Non-pigmented ciliary epithelial cell (primary cell): ENCODE data around the gene GNS.
A peak's percentile ranks its signal among the peaks of the same experiment; 100 is the strongest.

Experiments used
- DNase-seq: peaks from one replicate; pipeline ENCODE4 v3.0.0-alpha.2; 2010; ENCODE audit warnings: low read depth

The GNS gene

DNA sequence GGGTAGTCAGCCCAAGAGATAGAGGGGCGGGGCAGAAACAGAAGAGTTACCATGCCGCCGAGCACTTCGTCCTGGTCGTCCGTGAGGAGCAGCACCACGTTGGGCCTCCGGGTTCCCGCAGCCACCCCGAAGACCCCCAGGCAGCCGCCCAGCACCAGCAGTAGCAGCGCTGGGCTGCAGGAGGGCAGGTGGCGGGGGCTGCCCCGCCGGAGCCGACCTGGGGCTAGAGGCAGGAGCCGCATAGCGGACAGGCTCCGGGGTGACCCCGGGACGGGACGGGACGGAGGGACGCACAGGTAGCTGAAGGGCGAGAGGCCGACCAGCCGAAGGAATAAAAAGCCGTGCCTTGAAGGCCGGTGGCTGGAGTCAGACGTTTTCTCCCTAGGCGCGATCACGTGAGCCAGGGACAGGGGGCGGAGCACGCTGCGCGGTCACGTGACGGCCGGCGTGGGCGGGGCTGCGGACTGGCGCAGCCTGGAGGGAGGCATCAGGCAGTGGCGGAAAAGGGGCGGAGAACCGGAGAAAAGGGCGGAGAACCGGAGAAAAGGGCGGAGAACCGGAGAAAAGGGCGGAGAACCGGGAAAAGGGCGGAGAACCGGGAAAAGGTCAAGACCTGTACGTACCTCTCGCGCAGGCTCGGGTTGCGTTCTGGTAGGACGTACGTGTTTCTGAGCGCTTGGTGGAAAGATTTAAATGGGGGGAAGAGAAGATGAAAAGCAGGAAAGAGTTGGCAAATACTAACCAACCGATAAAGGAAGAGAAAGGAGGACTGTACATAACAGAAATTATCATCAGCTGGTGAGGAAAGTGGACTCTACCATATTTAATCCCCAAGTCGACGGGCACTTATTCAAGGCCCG is at the start of gene GNS:
Gene GNS, minus strand, starts transcription at position 372 of the 860 bp plus-strand sequence. Its CDS starts 130 bp downstream, at position 242.
- DNase-seq = peak; percentile 69

DNA sequence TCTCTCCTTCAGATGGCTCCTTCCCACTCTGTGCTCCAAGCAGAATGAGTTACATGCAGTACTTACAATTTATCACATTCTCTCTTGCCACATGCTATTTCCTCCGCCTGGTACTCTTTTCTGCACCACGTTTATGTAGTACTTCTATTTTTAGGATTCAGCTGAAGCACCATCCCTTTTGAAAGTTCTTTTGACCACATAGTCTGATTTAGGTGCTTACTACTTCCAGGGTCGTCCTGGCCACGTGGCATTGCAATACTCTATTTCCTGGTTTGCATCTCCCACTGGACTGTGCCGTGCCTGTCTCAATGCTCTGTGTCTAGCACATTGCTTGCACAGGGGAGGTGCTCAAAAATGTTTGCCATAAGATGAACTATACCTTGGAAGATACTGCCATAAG is 48.9 kb upstream of the GNS start:
- no peak for DNase-seq

DNA sequence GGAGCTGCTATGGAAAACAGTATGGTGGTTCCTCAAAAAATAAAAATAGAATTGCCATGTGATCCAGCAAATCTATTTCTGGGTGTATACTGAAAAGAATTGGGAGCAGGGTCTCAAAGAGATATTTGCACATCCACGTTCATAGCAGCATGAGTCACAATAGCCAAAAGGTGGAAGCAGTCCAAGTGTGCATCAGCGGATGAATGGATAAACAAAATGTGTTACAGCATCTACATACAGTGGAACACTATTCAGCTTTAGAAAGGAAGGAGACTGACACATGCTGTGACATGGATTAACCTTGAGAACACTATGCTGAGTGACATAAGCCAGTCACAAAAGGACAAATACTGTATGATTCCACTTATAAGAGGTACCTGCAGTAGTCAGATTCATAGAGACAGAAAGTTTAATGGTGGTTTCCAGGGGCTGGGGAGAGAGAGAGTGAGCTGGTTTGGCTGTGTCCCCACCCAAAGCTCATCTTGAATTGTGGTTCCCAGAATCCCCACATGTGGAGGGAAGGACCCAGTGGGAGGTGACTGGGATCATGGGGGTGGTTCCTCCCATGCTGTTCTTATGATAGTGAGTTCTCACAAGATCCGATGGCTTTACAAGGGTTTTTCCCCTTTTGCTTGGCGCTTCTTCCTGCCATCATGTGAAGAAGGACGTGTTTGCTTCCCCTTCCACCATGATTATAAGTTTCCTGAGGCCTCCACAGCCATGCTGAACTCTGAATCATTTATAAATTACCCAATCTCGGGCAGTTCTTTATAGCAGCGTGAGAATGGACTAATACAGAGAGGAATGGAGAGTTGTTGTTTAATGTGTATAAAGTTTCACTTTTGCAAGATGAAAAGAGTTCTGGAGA is 47.6 kb upstream of the GNS start:
- DNase-seq = peak; percentile 31

DNA sequence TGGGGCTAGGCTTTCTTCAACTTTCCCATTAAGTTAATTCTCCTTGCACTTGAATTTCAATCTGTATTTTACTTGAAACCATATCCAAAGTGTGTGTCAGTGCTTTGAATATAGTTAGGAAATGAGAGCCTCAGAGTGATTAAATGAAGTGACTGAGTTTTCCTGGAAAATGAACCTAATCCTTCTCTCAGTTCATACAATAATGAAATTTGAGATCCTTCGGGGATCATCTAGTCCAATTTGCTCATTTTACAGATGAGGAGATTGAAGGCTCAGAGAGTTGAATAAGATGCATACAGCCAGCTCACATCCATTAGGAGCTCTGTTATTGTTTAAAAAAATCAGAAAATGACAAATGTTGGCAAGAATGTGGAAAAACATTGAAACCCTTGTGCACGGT is 47.0 kb upstream of the GNS start:
- no peak for DNase-seq

DNA sequence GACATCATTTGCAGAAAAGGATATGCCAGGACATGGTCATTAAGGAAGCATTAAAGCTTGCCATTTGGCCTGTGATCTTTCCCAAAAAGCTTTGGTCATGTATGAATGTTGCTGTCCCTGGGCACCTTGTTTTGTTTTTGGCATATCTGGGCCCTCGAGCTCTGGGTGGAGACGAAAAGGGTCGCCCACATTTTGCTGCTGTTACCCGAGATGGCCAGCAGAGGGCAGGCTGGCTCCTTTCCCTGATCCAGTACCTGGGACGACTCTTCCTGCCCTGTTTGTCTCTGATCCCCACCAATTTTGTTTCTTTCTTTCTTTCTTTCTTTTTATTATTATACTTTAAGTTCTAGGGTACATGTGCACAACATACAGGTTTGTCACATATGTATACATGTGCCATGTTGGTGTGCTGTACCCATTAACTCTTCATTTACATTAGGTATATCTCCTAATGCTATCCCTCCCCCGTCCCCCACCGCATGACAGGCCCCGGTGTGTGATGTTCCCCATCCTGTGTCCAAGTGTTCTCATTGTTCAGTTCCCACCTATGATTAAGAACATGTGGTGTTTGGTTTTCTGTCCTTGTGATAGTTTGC is 43.1 kb upstream of the GNS start:
- DNase-seq = peak; percentile 5

DNA sequence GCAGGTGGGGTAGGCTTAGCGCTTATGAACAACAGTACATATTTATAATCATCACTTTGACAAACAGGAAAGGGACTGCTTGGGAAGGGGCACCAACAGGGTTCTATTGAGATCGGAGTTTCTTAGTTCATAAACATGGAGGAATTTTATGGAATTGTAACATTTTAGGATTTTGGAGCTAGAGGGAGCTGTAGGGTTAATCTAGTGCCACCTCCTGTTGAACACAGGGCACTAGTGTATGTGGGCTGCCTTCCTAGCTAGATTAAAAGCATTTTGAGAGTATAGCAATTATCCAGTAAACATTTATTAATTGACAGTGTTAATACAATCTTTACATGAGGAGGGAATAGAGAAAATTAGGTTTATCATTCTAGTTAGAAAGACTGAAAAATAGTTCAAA is 42.2 kb upstream of the GNS start:
- DNase-seq = no peak

DNA sequence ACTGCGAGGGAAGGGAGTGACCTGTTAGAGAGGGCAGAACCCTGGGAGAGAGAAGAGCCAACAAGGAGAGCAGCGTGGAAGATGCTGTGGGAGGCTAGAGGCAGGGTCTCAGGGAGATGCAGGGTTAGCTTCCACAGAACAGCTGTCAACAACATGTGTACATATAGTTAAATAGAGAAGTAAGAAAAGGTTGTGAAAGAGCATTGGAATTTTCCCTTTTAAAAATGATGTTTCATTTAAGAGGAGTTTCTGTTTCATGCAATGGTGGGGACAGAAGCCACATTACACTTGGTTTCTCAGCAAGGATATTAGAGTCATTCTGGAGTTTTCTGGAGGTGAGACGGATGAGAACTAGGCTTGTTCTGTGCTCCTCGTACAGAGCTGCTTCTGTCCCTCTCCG is 41.4 kb upstream of the GNS start:
- no peak for DNase-seq

DNA sequence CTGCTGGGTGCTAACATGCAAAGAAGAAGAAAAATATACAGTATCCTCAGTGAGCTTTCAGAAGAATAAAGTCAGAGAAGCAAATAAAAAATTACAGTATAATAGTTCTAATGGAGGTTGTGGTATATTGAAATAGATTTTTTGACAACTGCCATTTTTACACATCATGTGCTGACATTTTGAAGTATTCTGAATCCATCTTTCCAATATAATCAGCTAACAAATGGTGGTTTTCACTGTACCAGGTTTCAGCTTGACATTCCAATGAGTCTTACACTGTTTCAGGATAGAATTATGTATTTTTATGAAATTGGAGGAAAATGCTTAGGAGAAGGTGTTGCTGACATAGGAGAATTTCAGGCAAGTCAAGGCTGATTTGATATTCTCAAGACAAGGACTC is 39.0 kb upstream of the GNS start:
- DNase-seq = no peak

DNA sequence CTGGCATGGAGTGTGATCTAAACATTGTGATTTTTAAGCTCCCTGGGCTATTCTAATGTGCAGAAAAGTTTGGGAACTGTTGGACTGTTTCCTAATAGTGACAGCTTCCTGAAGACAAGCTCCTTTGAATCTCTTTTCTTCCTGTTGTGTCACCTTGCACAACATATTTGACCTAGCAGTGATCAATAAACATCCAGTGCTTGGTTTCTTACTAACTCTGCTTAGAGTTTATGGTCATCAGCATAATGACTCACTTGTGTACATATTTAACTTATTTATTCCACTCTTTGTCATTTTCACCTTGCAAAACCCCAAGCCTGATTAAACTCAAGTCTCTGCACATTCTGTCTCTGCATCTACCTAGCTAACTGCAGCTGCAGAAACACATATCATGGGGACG is 38.0 kb upstream of the GNS start:
- DNase-seq = no peak

DNA sequence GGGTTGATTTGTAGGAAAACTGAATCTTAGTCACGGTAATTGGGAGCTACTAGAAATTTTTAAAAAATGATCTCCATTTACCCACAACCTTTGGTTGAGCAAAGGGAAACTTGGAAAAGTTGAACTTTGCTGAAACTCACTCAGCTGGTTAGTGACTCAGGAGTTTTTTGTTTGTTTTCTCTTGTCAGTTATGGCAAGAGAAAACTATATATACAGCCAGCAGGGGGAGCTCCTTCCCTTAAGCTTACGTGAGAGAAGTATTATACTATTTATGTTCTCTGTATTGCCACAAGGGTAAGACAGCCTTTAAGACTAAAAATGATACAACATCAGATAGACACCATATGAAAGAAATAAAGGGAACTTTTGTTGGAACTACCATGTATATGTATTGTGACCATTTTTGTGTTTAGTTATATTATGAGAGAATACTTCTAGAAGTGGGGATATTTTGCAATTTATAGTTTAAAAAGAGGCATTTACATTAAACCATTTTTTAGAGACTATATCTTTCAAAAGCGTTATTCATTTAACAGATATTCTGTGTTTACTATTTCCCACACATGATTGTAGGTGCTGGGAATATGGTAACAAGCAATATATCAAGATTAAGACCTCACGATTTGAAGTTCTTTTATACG is 37.1 kb upstream of the GNS start:
- DNase-seq = peak; percentile 79

DNA sequence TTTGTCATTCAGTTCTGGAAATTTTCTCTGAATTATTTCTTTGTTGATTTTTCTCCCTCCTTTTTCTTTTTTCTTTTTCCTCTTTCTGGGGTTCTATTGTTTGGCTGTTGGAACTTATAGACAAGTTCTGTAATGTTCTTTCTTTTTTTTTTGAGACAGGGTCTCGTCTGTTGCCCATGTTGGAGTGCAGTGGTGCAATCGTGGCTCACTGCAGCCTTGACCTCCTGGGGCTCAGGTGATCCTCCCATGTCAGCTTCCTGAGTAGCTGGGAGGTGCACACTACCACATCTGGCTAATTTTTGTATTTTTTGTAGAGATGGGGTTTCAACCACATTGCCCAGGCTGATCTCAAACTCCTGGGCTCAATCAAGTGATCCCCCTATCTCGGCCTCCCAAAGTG is 35.1 kb upstream of the GNS start:
- no peak for DNase-seq

DNA sequence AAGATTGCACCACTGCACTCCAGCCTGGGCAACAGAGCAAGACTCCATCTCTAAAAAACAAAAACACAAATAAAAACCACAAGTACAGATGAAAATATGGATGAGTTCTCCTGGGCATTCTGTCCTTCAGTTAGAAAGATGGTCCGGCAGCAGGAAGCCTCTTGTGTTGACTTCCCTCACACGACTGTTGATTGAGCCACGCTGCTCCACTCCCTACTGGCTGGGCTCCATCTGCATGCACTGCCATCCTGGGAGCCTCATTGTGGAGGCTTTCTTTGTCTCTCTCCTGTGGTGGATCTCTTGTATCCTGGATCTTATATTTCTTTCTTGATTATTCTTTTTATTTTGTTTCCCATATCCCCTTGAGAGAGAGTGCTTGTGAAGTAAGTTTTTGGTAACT is 34.4 kb upstream of the GNS start:
- DNase-seq = no peak

DNA sequence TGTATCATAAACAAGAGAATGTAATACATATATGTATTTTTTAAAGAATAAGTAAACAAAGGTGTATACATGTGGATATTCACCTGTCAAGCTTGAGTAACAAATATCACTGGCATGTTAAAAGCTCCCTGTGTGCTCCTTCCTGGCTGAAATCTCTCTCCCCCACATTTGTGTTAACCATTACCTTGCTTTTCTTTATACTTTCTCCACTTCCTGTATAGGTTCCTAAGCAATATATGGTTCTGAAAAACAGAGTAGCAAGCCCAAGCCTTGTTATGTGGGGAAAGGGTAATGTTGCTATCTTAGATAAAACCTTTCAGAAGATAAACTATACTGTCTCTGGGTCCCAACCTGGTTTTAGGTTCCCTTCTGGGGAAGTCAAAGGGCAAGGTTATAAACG is 32.9 kb upstream of the GNS start:
- no peak for DNase-seq

DNA sequence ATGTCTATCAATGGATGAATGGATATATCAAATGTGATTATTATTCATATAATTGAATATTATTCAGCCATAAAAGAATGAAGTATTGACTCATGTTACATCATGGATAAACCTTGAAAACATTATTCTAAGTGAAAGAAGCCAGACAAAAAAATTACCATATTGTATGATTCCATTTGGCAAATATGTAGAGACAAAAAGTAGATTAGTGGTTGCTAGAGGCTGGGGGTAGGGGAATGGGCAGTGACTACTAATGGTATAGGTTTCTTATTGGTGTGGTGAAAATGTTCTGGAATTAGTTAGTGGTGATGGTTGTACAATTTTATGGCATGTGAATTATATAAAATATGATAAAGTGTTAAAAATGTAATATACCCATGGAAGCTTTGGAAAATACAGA is 31.8 kb upstream of the GNS start:
- DNase-seq = no peak

DNA sequence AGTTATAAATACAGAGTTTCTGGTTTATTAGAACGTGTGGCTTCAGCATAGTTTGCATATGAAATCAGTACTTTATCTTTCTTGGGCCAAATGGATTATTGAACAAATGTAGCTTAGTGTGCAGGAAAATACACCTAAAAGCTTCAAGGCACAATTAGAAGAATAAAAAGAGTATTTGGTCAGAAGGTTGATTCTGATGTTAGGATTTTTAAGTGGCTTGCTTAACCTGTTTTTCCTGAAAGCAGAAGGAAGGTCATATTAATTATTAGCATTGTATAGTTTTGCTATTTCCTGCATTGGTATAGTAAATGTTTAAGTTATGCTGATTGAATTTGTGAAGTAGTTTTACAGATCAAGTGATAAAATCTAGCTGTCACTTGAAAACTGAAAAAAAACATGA is 31.0 kb upstream of the GNS start:
- DNase-seq = no peak

DNA sequence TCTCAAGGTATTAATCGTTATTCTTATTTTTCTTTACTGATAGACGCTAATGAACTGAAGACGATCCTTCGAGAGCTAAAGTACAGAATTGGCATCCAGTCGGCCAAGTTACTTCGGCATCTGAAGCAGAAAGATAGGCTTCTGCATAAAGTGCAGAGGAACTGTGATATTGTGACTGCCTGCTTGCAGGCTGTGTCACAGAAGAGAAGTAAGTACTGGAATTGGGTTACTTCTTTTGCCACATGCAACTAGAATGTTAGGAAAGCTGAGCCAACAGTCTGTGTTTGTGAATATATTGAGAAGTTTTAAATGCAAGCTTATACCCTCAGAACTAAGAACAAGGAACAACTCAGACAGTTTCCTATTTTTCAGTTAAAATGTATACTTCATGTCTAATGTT is 26.6 kb upstream of the GNS start:
- DNase-seq = no peak

DNA sequence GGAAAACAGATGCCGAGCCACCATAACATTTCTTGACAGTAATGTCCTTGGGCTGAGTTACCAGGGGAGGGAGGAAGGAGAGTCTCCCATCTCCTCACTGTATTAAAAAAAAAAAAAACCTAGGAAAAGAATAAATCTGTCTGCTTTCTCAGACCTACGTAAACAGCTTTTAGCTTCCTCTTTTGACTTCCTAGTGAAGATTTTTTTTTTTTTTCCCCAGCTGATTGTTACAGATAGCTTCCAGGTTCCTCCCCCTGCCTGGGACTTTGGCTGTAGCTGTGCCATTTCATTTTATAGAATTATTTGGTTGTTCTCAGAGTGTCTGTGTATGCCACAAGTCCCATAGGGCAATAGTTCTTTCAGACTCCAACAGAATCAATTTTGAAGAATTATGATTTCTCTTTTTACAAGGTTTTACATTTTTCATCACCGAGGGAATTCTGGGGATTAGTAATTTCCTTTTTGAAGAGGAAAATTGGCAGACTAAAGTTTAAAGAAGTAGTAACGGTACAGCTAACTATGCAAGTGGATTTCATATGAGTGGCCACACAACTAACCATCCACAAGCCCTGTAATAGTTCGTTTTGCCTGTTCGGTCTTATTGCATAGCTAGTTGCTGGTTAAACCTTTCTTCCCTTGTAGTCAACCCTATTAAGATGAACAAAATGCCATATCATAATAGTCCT is 23.1 kb upstream of the GNS start:
- DNase-seq = no peak

DNA sequence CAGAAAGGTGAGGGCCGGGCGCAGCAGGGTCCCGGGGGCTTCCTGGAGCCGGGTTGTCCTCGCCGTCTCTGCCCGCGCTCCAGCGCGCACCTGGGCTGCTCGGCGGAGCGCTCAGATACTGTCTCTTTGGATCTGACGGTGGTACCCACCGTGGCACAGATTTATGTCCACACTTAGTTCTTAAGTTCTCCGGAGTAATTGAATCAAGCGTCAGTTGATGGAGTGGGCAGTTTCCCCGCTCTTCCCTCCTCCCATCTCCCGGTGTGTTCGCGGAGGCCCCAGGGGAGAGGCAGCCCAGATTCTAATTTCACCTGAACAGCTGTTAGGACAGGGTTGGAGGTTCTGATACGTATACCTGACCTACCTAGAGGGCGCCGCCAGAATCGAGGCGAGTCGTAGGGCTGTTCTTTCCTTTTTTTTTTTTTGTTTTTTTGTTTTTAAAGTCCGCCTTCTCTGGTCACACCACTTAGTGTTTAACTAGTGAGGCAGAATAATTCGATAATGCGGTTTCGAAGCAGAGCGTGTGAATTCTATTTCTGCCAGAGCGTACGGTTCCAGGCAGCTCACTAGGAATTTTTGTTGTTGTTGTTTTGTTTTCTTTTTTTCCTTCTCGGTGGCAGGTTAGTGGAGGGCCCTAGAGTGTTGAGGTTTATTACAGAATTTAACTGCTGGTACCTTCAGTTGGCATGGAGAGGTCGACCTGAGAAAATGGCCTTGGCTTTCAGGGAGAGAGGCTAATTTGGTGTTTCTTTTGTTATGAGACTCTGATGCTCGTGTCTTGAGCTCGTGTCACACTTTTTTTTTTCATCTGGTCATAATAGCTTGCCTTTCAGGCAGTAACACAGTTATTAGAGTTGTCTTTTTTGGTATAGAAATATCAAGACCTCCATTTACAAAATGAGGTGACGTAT is 22.3 kb upstream of the GNS start:
- no peak for DNase-seq

DNA sequence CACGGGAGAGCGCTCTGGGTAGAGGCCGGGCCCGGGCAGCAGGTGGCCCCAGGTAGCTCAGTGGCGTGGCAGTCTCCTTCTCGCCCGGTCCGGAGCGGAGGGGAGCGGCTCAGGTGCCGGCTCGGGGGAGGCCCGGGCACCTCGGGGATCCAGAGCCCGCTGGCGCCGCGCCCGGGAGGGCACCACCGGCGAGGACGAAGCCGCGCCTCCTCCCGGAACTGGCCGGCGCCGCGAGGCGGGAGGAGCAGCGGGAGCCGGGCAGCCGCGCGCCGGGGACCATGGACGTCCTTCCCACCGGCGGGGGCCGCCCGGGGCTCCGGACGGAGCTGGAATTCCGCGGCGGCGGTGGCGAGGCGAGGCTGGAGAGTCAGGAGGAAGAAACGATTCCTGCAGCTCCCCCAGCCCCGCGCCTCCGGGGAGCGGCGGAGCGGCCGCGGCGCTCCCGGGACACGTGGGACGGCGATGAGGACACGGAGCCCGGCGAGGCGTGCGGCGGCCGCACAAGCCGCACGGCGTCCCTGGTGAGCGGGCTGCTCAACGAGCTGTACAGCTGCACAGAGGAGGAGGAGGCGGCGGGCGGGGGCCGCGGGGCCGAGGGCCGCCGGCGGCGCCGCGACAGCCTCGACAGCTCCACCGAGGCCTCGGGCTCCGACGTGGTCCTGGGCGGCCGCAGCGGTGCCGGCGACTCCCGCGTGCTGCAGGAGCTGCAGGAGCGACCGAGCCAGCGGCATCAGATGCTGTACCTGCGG is 21.5 kb upstream of the GNS start:
- DNase-seq = no peak

DNA sequence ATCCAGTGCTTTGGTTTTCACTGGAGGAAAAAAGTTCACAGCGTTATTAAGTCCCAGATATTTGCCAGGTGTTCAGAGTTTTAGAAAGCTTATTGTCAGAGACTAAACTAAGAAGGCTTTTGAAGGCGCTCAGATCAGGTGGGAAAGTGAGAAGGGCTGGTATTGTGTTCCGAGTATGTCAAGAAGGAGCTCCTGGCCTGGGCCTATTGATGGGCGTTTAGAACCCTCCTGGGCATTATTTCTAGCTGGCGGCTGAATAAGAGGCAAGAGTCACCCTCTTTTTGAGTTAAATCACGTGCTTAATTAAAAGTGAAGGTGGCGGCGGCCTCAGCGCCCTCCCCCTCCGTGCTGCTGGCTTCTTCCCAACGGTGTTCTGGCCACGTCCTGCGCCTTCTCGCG is 20.9 kb upstream of the GNS start:
- DNase-seq = no peak
